Measurements from ENCODE around the gene TMEM273.

TMEM273 gene

DNA sequence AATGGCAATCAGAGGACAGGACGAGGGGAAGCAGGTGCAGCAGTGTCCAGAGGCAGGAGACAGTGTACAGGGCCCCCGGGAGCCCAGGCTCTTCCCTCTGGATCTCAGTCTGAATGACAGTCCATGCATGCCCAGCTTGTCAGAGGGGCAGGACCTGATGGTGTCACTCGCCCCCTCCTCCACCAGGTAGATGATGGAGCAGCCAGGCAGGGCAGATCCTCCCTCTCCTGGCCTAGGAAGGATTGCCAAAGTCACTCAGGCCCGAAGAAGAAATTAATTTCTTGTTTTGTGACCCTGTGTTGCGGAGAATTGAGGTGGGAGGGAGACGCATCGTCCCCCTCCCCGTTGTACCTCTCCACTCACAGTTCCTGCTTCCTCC lies 76.9 kb downstream of the TMEM273 start:
- Histone ChIP-seq H2AFZ (ENCODE audit: low read length) (no peak overlapping the region), H3K4me3 (ENCODE audit: low read depth, low read length, poor library complexity, severe bottlenecking) (no peak overlapping the region)

DNA sequence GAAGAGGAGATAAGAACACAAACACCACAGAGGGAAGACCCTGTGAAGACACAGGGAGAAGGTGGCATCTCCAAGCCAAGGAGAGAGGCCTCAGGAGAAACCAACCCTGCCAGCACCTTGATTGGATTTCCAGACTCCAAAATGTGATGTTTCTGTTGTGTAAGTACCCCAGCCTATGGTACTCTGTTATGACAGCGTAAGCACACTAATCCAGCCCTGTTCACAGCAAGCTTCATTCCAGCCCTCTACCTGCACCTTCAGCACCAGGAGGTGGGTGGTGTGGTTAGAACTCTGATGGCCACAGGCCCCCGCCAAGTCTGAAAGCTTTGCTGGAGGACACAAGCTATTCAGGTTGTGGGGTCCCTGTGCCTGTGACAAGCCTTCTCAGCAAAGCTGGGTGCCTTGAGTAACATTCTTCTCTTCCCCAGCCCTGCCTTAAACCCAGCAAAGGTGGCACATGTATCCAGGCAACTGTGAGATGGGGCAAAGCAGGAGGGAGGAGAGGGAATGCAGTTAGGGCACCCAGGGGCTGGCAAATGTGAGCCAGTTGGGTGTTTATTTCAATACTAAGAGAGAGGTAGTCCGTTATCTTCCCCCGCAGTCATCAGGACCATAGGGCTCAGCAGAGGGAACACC lies 77.4 kb downstream of the TMEM273 start:
- H3K4me1 ChIP-seq (ENCODE audit: insufficient read depth, low read length, severe bottlenecking), result no peaks in the 10 kb centered on the region
- no peaks in the 10 kb centered on the region for H3K79me2 ChIP-seq (ENCODE audit: insufficient read depth, low read length)
- H3K27ac ChIP-seq (ENCODE audit: low read depth, low read length, poor library complexity, severe bottlenecking), result no peak overlapping the region
- no peak overlapping the region for H3K4me2 ChIP-seq (ENCODE audit: low read length)
- 0 out of 2 replicates have a peak, but pooled peaks cover 3% of the 10 kb centered on the region for H3K27me3 ChIP-seq (ENCODE audit: insufficient read depth, low read length)
- TF ChIP-seq, protein P1, sequence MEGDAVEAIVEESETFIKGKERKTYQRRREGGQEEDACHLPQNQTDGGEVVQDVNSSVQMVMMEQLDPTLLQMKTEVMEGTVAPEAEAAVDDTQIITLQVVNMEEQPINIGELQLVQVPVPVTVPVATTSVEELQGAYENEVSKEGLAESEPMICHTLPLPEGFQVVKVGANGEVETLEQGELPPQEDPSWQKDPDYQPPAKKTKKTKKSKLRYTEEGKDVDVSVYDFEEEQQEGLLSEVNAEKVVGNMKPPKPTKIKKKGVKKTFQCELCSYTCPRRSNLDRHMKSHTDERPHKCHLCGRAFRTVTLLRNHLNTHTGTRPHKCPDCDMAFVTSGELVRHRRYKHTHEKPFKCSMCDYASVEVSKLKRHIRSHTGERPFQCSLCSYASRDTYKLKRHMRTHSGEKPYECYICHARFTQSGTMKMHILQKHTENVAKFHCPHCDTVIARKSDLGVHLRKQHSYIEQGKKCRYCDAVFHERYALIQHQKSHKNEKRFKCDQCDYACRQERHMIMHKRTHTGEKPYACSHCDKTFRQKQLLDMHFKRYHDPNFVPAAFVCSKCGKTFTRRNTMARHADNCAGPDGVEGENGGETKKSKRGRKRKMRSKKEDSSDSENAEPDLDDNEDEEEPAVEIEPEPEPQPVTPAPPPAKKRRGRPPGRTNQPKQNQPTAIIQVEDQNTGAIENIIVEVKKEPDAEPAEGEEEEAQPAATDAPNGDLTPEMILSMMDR (IDR thresholded peaks at IDR 0.05; ENCODE audit: low read length), result no peak
- H3K36me3 ChIP-seq (ENCODE audit: insufficient read depth, low read length), result no peaks in the 10 kb centered on the region
- H4K20me1 ChIP-seq (ENCODE audit: insufficient read depth, low read length), result no peaks in the 10 kb centered on the region
- no peak overlapping the region for H2AFZ ChIP-seq (ENCODE audit: low read length)
- H3F3A ChIP-seq (ENCODE audit: insufficient read depth, low read length), result no peaks in the 10 kb centered on the region
- H3K9ac ChIP-seq (ENCODE audit: low read length), result no peak overlapping the region
- H3K9me3 ChIP-seq (ENCODE audit: low read length), result no peaks in the 10 kb centered on the region
- no peaks in the 10 kb centered on the region for H3K9me2 ChIP-seq (ENCODE audit: low read depth, low read length)
- no peak overlapping the region for H3K4me3 ChIP-seq (ENCODE audit: low read depth, low read length, poor library complexity, severe bottlenecking)

More for the DNA sequence above, 76.9 kb downstream of the TMEM273 start:
- TF ChIP-seq EZH2 (IDR thresholded peaks at IDR 0.05; ENCODE audit: borderline replicate concordance, low read length), result no peak
- no peak overlapping the region for H3K9ac ChIP-seq (ENCODE audit: low read length)
- no peaks in the 10 kb centered on the region for H3F3A ChIP-seq (ENCODE audit: insufficient read depth, low read length)
- no peaks in the 10 kb centered on the region for H3K79me2 ChIP-seq (ENCODE audit: insufficient read depth, low read length)
- H3K27me3 ChIP-seq (ENCODE audit: insufficient read depth, low read length), result 0 out of 2 replicates have a peak, but pooled peaks cover 3% of the 10 kb centered on the region
- H3K9me2 ChIP-seq (ENCODE audit: low read depth, low read length), result no peaks in the 10 kb centered on the region
- H3K9me3 ChIP-seq (ENCODE audit: low read length), result no peaks in the 10 kb centered on the region
- no peaks in the 10 kb centered on the region for H4K20me1 ChIP-seq (ENCODE audit: insufficient read depth, low read length)
- H3K4me1 ChIP-seq (ENCODE audit: insufficient read depth, low read length, severe bottlenecking), result no peaks in the 10 kb centered on the region
- H3K4me2 ChIP-seq (ENCODE audit: low read length), result no peak overlapping the region
- H3K27ac ChIP-seq (ENCODE audit: low read depth, low read length, poor library complexity, severe bottlenecking), result no peak overlapping the region
- no peaks in the 10 kb centered on the region for H3K36me3 ChIP-seq (ENCODE audit: insufficient read depth, low read length)

DNA sequence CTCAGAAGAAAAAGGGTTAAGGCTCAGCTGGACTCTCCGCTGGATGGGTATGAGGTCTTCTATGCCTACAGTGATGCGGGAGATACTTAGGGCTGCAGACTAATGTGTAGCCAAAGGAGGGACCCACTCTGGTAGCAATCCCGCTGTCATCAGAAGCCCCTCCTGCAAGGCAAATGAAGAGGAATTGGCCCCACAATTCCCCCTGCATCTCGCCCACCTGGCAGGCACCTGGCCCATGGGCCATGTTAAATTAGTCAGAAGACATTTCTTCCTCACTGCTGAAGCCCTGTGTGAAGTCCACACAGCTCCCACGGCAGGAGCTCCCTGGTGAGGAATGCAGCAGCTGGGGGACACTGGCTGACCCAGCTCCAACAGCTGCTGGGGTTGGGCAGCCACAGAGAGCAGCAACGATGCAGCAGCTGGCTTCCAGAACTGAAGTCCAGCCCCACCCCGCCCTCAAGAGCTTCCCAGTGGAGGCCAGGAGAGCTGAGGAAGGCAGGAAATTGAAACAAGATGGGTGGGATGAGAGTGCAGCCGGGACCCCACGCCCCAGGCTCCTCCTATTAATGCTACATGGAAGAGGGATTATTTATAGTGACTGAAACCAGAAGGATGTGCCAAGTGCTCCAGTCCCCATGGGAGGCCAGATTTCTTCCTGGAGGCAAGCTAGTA lies 78.4 kb downstream of the TMEM273 start:
- H3K9me3 ChIP-seq (ENCODE audit: low read length), result no peaks in the 10 kb centered on the region
- H3K36me3 ChIP-seq (ENCODE audit: insufficient read depth, low read length), result no peaks in the 10 kb centered on the region
- H3K4me2 ChIP-seq (ENCODE audit: low read length), result no peak overlapping the region
- H2AFZ ChIP-seq (ENCODE audit: low read length), result no peak overlapping the region
- H3K4me3 ChIP-seq (ENCODE audit: low read depth, low read length, poor library complexity, severe bottlenecking), result no peak overlapping the region
- no peaks in the 10 kb centered on the region for H3F3A ChIP-seq (ENCODE audit: insufficient read depth, low read length)
- H3K79me2 ChIP-seq (ENCODE audit: insufficient read depth, low read length), result no peaks in the 10 kb centered on the region
- no peaks in the 10 kb centered on the region for H3K9me2 ChIP-seq (ENCODE audit: low read depth, low read length)
- H3K4me1 ChIP-seq (ENCODE audit: insufficient read depth, low read length, severe bottlenecking), result no peaks in the 10 kb centered on the region
- 0 out of 2 replicates have a peak, but pooled peaks cover 2% of the 10 kb centered on the region for H3K27me3 ChIP-seq (ENCODE audit: insufficient read depth, low read length)
- H3K27ac ChIP-seq (ENCODE audit: low read depth, low read length, poor library complexity, severe bottlenecking), result no peak overlapping the region
- no peak overlapping the region for H3K9ac ChIP-seq (ENCODE audit: low read length)
- TF ChIP-seq, protein P1 (IDR thresholded peaks at IDR 0.05; ENCODE audit: low read length), result no peak
- no peak for TF ChIP-seq EZH2 (IDR thresholded peaks at IDR 0.05; ENCODE audit: borderline replicate concordance, low read length)
- no peaks in the 10 kb centered on the region for H4K20me1 ChIP-seq (ENCODE audit: insufficient read depth, low read length)

All from OCI-LY1 (cell line).